ENCODE data around the gene TNFRSF1A. TPM values are rescaled to one million over a fixed set of nuclear protein-coding genes. Genes with fewer than 3 reads are reported as not detected.

Gene TNFRSF1A
- total and polyA plus RNA-seq, 7 donors = 31.7 to 191 (median 135) TPM

DNA sequence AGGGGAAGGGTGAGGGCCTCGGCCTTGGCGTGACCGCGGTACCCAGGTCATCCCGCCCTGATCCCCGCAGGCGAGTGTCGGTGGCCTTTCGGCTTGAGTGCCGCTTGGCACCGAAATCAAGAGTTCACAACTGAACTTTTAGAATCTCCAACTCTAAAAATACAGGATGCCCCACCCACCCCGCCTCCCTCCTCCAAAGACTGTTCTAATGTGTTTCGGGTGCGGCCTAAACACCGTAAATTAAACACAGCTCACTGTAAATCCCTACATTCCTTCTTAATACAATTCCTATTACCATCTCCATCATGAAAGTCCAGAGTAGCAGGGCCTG, 22.1 kb upstream of the TNFRSF1A start:
- peak overlapping the region; percentile 85 to 98 (median 94) for H3K27ac ChIP-seq

DNA sequence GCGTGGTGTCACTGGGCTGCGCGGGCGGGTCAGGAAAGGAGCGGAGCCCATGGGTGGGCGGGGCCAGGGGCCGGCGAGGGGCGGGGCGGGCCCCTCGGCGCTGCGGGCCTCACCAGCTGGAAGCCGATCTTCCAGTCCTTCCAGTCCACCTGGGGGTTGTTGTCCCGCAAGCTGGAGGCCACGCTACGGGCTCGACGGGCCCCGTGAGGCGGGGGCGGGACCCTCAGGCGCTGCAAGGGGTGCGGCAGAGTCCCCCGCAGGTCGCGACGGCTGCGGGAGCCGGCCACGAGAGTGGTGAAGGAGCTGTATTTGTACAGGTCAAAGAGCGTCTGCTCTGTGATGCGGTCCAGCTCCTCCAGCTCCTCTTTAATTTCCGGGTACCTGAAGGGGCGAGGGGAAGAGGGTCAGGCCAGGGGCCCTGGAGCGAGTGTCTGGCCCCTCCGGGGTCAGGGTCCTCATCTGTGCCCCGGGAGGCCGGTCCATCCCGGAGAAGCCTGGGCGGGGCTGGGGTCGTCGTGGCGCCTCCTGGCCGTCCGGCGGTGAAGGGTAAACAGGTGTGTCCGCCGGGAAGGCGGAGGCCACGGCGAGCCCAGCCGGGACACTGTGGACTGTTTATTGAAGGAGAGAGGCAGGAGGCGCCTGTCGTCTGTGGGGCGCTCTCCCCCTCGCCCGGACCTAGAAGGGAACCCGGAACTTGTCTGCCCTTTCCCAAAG, 21.6 kb upstream of the TNFRSF1A start:
- no peaks in the 10 kb centered on the region for H3K36me3 ChIP-seq
- peak overlapping the region; percentile 85 to 98 (median 94) for H3K27ac ChIP-seq
- peaks cover 0 to 37% (median 21%) of the 10 kb centered on the region in 4 donors for H3K4me1 ChIP-seq
- TF ChIP-seq POLR2AphosphoS5 (IDR thresholded peaks at IDR 0.05) (peak; percentile 68 to 92 (median 90)), POLR2A (IDR thresholded peaks at IDR 0.05) (peak in 1 of 2 donors; percentile 42), EP300 (IDR thresholded peaks at IDR 0.05) (no peak)
- peak overlapping the region; percentile 53 to 83 (median 62) for H3K4me3 ChIP-seq
- H3K27me3 ChIP-seq = no peaks in the 10 kb centered on the region
- intact Hi-C loops (cut with DNase I) = no loop called here
- peak; percentile 91 for DNase-seq
- H3K9me3 ChIP-seq = no peaks in the 10 kb centered on the region
- 1% methylated on average over 59 of the region's 59 CpGs for WGBS, 2 donors

More for the DNA sequence above, 22.1 kb upstream of the TNFRSF1A start:
- peak overlapping the region; percentile 53 to 83 (median 62) for H3K4me3 ChIP-seq
- peaks cover 0 to 41% (median 21%) of the 10 kb centered on the region in 4 donors for H3K4me1 ChIP-seq
- intact Hi-C loops (cut with DNase I) = no loop called here
- no peaks in the 10 kb centered on the region for H3K36me3 ChIP-seq
- 4 to 15% methylated on average over 15 of the region's 15 CpGs for WGBS, 2 donors
- no peak for DNase-seq
- no peaks in the 10 kb centered on the region for H3K9me3 ChIP-seq
- H3K27me3 ChIP-seq = no peaks in the 10 kb centered on the region
- no peak for TF ChIP-seq EP300 (IDR thresholded peaks at IDR 0.05)
- TF ChIP-seq POLR2AphosphoS5 (IDR thresholded peaks at IDR 0.05) = peak; percentile 35 to 67 (median 48)
- TF ChIP-seq POLR2A (IDR thresholded peaks at IDR 0.05) = peak in 1 of 2 donors; percentile 25

DNA sequence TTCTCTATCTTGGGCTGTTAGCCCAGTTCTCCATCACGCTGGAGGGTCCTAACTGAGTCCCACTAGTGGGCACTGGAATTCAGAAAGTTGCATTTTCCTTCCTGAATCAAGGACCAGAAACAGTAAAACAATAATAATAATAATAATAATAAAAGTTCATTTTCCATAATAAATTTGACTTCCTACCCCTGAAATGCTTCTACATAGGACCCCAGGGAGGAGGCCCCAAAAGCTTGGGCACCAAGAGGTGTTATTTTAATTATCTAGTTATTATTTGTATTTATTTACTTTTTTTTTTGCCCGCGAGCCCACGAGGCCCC, 21.1 kb upstream of the TNFRSF1A start:
- WGBS, 2 donors = 17 to 19% methylated on average over 4 of the region's 4 CpGs
- TF ChIP-seq POLR2A (IDR thresholded peaks at IDR 0.05) = no peak
- no peak for TF ChIP-seq EP300 (IDR thresholded peaks at IDR 0.05)
- TF ChIP-seq, protein P1, sequence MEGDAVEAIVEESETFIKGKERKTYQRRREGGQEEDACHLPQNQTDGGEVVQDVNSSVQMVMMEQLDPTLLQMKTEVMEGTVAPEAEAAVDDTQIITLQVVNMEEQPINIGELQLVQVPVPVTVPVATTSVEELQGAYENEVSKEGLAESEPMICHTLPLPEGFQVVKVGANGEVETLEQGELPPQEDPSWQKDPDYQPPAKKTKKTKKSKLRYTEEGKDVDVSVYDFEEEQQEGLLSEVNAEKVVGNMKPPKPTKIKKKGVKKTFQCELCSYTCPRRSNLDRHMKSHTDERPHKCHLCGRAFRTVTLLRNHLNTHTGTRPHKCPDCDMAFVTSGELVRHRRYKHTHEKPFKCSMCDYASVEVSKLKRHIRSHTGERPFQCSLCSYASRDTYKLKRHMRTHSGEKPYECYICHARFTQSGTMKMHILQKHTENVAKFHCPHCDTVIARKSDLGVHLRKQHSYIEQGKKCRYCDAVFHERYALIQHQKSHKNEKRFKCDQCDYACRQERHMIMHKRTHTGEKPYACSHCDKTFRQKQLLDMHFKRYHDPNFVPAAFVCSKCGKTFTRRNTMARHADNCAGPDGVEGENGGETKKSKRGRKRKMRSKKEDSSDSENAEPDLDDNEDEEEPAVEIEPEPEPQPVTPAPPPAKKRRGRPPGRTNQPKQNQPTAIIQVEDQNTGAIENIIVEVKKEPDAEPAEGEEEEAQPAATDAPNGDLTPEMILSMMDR (IDR thresholded peaks at IDR 0.05) = no peak
- no peak for TF ChIP-seq POLR2AphosphoS5 (IDR thresholded peaks at IDR 0.05)
- Histone ChIP-seq H3K27ac (peak overlapping the region; percentile 85 to 98 (median 94)), H3K36me3 (no peaks in the 10 kb centered on the region), H3K4me3 (peak overlapping the region; percentile 53 to 83 (median 62)), H3K9me3 (no peaks in the 10 kb centered on the region), H3K27me3 (no peaks in the 10 kb centered on the region), H3K4me1 (peaks cover 0 to 32% (median 20%) of the 10 kb centered on the region in 4 donors)
- no peak for DNase-seq
- intact Hi-C loops (cut with DNase I) = no loop called here

DNA sequence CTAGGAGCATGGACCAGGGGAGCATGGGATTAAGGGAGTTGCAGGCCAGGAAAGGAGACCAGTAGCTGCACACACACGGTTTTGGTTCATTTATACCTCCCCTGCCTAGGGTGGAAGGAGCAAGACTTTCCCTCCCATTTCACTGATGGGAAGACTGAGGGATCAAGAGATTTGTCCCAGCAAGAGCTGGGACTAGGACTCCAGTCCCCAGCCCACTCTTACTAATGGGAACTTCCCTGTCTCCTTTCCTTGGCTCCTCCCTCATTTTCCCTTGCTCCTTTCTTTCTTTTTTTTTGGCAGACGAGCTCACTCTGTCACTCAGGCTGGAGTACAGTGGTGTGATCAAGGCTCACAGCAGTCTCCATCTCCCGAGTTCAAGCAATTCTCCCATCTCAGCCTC, 20.5 kb upstream of the TNFRSF1A start:
- no peak for TF ChIP-seq POLR2A (IDR thresholded peaks at IDR 0.05)
- no peak for TF ChIP-seq POLR2AphosphoS5 (IDR thresholded peaks at IDR 0.05)
- TF ChIP-seq, protein P1 (IDR thresholded peaks at IDR 0.05) = no peak
- TF ChIP-seq EP300 (IDR thresholded peaks at IDR 0.05) = no peak
- Histone ChIP-seq H3K36me3 (no peaks in the 10 kb centered on the region), H3K4me1 (peaks cover 0 to 27% (median 17%) of the 10 kb centered on the region in 4 donors), H3K27me3 (no peaks in the 10 kb centered on the region), H3K27ac (peak overlapping the region; percentile 39 to 98 (median 94)), H3K9me3 (no peaks in the 10 kb centered on the region), H3K4me3 (no peak overlapping the region)
- intact Hi-C loops (cut with DNase I) = no loop called here
- WGBS, 2 donors = 45 to 72% methylated on average over 3 of the region's 3 CpGs
- DNase-seq = no peak

DNA sequence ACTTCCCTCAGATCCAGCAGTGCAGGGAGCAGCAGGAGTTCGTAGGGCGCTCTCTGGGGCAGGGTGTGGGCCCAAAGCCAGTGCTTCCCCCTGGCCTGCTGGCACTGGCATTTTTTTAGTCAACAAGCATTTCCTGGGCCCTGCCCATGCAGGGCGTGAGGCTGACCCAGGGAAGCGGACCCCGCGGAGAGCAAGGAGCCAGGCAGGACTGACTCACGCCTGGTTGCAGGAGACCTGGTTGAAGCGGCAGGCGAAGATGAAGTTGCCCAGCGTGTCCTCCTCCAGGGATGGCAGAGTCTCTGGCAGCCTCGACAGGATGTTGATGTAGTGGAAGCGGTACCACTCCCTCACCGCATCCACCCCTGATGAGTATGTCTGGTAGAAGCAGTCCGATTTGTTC, 20.0 kb upstream of the TNFRSF1A start:
- Histone ChIP-seq H3K4me1 (peaks cover 0 to 27% (median 16%) of the 10 kb centered on the region in 4 donors), H3K27me3 (no peaks in the 10 kb centered on the region), H3K4me3 (no peak overlapping the region), H3K36me3 (no peaks in the 10 kb centered on the region), H3K9me3 (no peaks in the 10 kb centered on the region), H3K27ac (peak overlapping the region; percentile 39 to 98 (median 94))
- TF ChIP-seq POLR2AphosphoS5 (IDR thresholded peaks at IDR 0.05) (peak in 1 of 4 donors; percentile 7), POLR2A (IDR thresholded peaks at IDR 0.05) (no peak), EP300 (IDR thresholded peaks at IDR 0.05) (no peak)
- WGBS, 2 donors = 41 to 70% methylated on average over 14 of the region's 14 CpGs
- DNase-seq = no peak
- intact Hi-C loops (cut with DNase I) = loop anchor here (2.0 kb wide), 1 partner anchor 19 kb away; the partner anchor contains the start of gene TNFRSF1A

All from sigmoid colon (tissue), 7 donors.